HG03460 (cell line): ENCODE measurements around the gene ADA.

Source experiments
- ATAC-seq: cut with Tn5 transposase; IDR thresholded peaks from one replicate; pipeline ENCODE4 v1.9.1; 2021; ENCODE audit not compliant: unreplicated experiment

ADA gene

GRCh38 chr20:44625361-44625760 is 26.1 kb downstream of the ADA start:
- ATAC-seq: no peak

- ATAC-seq: no peak
These were observed 26.7 kb downstream of the ADA start for GRCh38 chr20:44624743-44625271.

- no peak for ATAC-seq
These were observed 27.3 kb downstream of the ADA start for GRCh38 chr20:44624152-44624551.

GRCh38 chr20:44622501-44623270 is 28.8 kb downstream of the ADA start:
- no peak for ATAC-seq

- no peak for ATAC-seq
These were observed 29.6 kb downstream of the ADA start for GRCh38 chr20:44621939-44622338.

- no peak for ATAC-seq
These were observed 30.2 kb downstream of the ADA start for GRCh38 chr20:44621325-44621724.

- no peak for ATAC-seq
These were observed 31.5 kb downstream of the ADA start for GRCh38 chr20:44620030-44620429.

GRCh38 chr20:44619294-44619693 is 32.2 kb downstream of the ADA start:
- no peak for ATAC-seq

- no peak for ATAC-seq
These were observed 33.2 kb downstream of the ADA start for GRCh38 chr20:44618318-44618731.

GRCh38 chr20:44616604-44616964 is 34.9 kb downstream of the ADA start:
- no peak for ATAC-seq

GRCh38 chr20:44615876-44616603 is 35.5 kb downstream of the ADA start:
- no peak for ATAC-seq

GRCh38 chr20:44615169-44615791 is 36.2 kb downstream of the ADA start:
- ATAC-seq: no peak

- no peak for ATAC-seq
These were observed 37.0 kb downstream of the ADA start for GRCh38 chr20:44614525-44614924.

GRCh38 chr20:44613575-44613974 is 37.9 kb downstream of the ADA start:
- no peak for ATAC-seq

GRCh38 chr20:44610313-44610962 is 41.1 kb downstream of the ADA start:
- no peak for ATAC-seq

GRCh38 chr20:44609516-44610312 is 41.8 kb downstream of the ADA start:
- ATAC-seq: no peak

- ATAC-seq: no peak
These were observed 42.4 kb downstream of the ADA start for GRCh38 chr20:44609006-44609515.

GRCh38 chr20:44606725-44607441 is 44.6 kb downstream of the ADA start:
- no peak for ATAC-seq

GRCh38 chr20:44603327-44603726 is 48.2 kb downstream of the ADA start:
- no peak for ATAC-seq

- ATAC-seq: no peak
These were observed 49.7 kb downstream of the ADA start for GRCh38 chr20:44601801-44602204.
